OCI-LY3 (cell line): ENCODE data around the gene PAGE4.

ENCODE experiments used
- H2AFZ ChIP-seq: fragments of 200-600, 300-600 bp; shearing (Covaris generic); 2 replicates; pipeline ENCODE4 v1.6.0; 2014; ENCODE audit warnings: antibody characterized with exemption, low read depth, low read length
- H3K27ac ChIP-seq: fragments of 200-600, 300-600 bp; sonication (generic); 2 replicates; pipeline ENCODE4 v1.5.1; 2014; ENCODE audit warnings: mild to moderate bottlenecking, low read length, moderate library complexity, mixed read lengths
- H3K27me3 ChIP-seq: fragments of 200-600, 300-600 bp; sonication (generic); 2 replicates; pipeline ENCODE4 v1.6.1; 2014; ENCODE audit warnings: low read depth, low read length, mixed read lengths
- H3K36me3 ChIP-seq: fragments of 200-600, 300-600 bp; sonication (generic); replicated peaks from 2 replicates; pipeline ENCODE3; 2014; ENCODE audit warnings: low read depth, low read length, mixed read lengths
- H3K4me1 ChIP-seq: fragments of 300-600, 200-600 bp; sonication (generic); 2 replicates; pipeline ENCODE4 v1.6.1; 2014; ENCODE audit warnings: low read length, mixed read lengths
- H3K4me2 ChIP-seq: fragments of 200-600, 300-600 bp; sonication (generic); 2 replicates; pipeline ENCODE4 v1.6.1; 2014; ENCODE audit warnings: low read length, mixed read lengths
- H3K4me3 ChIP-seq: fragments of 300-600, 200-600 bp; sonication (generic); 2 replicates; pipeline ENCODE4 v1.5.1; 2014; ENCODE audit warnings: antibody characterized with exemption, mild to moderate bottlenecking, low read length, moderate library complexity
- H3K79me2 ChIP-seq: fragments of 300-600, 200-600 bp; shearing (Covaris generic); 2 replicates; pipeline ENCODE4 v1.6.1; 2014; ENCODE audit warnings: mild to moderate bottlenecking, low read length, mixed read lengths
- H3K9ac ChIP-seq: fragments of 300-600, 200-600 bp; shearing (Covaris generic); 2 replicates; pipeline ENCODE4 v1.6.0; 2014; ENCODE audit warnings: mild to moderate bottlenecking, low read length, moderate library complexity
- H3K9me3 ChIP-seq: fragments of 200-600, 300-600 bp; shearing (Covaris generic); 2 replicates; pipeline ENCODE4 v1.6.1; 2014; ENCODE audit warnings: low read length, mixed read lengths; ENCODE audit not compliant: insufficient read depth
- H4K20me1 ChIP-seq: fragments of 200-600, 300-600 bp; sonication (generic); 2 replicates; pipeline ENCODE4 v1.6.1; 2016; ENCODE audit warnings: low read length, mixed read lengths; ENCODE audit not compliant: insufficient read depth
- EZH2phosphoT487 ChIP-seq: fragments of 200-600 bp; shearing (Covaris generic); IDR thresholded peaks from 2 replicates; pipeline ENCODE4 v1.6.1; 2018; ENCODE audit warnings: antibody characterized with exemption, mixed run types, low read depth
- TF ChIP-seq, protein P1 (sequence below): fragments of 200-600, 300-600 bp; sonication (generic); IDR thresholded peaks from 2 replicates; pipeline ENCODE4 v1.5.1; 2014; ENCODE audit warnings: antibody characterized with exemption, low read length, low read depth

The PAGE4 gene

DNA sequence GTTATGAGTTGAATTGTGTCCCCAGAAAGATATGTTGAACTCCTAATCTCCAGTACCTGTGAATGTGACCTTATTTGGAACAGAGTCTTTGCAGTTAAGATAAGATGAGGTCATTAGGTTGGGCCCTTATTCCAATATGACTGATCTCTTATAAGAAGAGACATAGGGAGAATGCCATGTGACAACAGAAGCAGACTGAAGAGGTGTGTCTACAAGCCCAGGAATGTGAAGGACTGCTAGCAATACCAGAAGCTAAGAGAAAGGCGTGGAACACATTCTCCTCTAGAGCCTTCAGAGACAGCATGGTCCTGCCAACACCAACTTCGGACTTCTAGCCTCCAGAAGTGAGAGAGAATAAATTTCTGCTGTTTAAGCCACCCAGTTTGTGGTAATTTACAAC lies 27.7 kb downstream of the PAGE4 start:
- H3K27me3 ChIP-seq: no peaks in the 10 kb centered on the region
- no peaks in the 10 kb centered on the region for H4K20me1 ChIP-seq
- H3K27ac ChIP-seq: no peak overlapping the region
- no peaks in the 10 kb centered on the region for H3K36me3 ChIP-seq
- H2AFZ ChIP-seq: no peak overlapping the region
- no peaks in the 10 kb centered on the region for H3K4me1 ChIP-seq
- H3K4me3 ChIP-seq: no peak overlapping the region
- H3K79me2 ChIP-seq: no peaks in the 10 kb centered on the region
- H3K9me3 ChIP-seq: no peaks in the 10 kb centered on the region
- H3K9ac ChIP-seq: no peak overlapping the region
- TF ChIP-seq, protein P1, sequence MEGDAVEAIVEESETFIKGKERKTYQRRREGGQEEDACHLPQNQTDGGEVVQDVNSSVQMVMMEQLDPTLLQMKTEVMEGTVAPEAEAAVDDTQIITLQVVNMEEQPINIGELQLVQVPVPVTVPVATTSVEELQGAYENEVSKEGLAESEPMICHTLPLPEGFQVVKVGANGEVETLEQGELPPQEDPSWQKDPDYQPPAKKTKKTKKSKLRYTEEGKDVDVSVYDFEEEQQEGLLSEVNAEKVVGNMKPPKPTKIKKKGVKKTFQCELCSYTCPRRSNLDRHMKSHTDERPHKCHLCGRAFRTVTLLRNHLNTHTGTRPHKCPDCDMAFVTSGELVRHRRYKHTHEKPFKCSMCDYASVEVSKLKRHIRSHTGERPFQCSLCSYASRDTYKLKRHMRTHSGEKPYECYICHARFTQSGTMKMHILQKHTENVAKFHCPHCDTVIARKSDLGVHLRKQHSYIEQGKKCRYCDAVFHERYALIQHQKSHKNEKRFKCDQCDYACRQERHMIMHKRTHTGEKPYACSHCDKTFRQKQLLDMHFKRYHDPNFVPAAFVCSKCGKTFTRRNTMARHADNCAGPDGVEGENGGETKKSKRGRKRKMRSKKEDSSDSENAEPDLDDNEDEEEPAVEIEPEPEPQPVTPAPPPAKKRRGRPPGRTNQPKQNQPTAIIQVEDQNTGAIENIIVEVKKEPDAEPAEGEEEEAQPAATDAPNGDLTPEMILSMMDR: no peak
- TF ChIP-seq EZH2phosphoT487: no peak
- no peak overlapping the region for H3K4me2 ChIP-seq

DNA sequence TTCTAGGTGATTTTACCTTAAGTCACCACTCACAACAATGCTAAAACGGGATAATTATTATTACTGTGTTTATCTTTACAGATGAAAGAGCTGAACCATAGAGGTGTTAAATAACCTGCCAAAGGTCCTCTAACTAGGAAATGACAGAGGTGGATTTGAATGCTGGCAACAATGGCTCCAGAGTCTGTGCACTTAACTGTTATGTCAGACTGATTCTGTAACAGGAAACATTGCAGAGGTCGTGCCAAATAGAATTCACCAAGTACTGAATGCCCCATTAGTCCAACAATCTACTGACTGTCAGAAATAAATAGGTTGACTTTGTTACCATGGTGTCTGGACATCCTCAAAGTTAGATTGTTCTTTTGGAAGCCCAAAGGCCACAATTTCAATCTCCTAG lies 29.2 kb downstream of the PAGE4 start:
- H3K9ac ChIP-seq: no peak overlapping the region
- H4K20me1 ChIP-seq: no peaks in the 10 kb centered on the region
- H3K4me1 ChIP-seq: no peaks in the 10 kb centered on the region
- H3K27ac ChIP-seq: no peak overlapping the region
- no peaks in the 10 kb centered on the region for H3K9me3 ChIP-seq
- TF ChIP-seq EZH2phosphoT487: no peak
- TF ChIP-seq, protein P1: no peak
- H3K36me3 ChIP-seq: no peaks in the 10 kb centered on the region
- no peak overlapping the region for H2AFZ ChIP-seq
- no peak overlapping the region for H3K4me2 ChIP-seq
- H3K79me2 ChIP-seq: no peaks in the 10 kb centered on the region
- H3K4me3 ChIP-seq: no peak overlapping the region
- no peaks in the 10 kb centered on the region for H3K27me3 ChIP-seq

DNA sequence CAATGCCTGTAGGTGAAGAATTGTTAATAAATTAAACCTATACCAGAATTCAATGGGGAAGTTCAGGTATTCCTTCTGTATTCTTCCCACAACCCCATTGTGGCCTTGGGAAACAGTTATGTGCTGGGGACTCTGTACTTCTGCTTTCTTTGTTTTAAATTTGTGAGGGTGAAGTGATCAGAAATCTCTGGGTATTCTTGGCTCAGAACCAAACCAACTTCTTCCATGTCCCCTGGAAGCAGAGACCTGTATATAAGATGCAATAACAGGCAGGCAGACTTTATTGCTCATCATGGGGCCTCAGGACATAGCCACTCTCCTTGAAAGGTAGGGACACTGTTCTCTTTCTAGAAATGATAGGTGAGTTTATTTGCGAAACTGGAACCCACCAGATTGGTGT lies 30.4 kb downstream of the PAGE4 start:
- Histone ChIP-seq H3K36me3 (no peaks in the 10 kb centered on the region), H3K27me3 (no peaks in the 10 kb centered on the region), H4K20me1 (no peaks in the 10 kb centered on the region)

DNA sequence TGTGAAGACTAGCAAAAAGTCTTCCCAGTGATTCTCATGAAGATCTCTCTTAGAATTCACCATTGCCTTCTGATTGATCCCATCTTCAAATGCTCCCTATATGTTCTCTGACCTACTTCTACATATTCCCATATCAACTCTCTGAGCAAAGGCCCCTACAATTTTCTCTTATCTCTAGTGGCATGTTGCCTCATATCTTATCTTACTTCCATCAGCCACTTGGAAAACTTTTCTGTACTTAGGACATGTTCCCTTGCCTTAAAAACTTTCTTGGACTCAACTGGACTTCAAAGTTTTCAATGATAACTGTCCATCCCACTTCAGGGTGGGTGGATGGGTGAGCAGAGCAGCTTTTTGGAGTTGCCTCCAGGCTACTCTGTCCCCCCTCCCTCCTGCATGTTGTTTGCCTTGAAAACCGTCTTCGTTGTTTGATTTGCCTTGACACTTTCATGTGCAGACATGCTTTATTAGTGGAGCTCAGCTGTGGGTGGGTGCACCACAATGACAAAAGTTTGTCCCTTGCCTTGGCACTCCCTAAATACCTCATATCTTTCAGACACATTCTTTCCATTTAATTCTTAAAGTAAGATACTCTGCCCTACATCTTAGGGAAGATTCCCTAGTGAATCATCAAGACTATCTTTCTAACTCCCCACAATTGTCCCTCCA lies 31.9 kb downstream of the PAGE4 start:
- no peak overlapping the region for H3K4me3 ChIP-seq
- no peaks in the 10 kb centered on the region for H3K27me3 ChIP-seq
- H3K4me1 ChIP-seq: no peaks in the 10 kb centered on the region
- TF ChIP-seq, protein P1: no peak
- TF ChIP-seq EZH2phosphoT487: no peak
- H4K20me1 ChIP-seq: no peaks in the 10 kb centered on the region
- H3K79me2 ChIP-seq: no peaks in the 10 kb centered on the region
- no peak overlapping the region for H2AFZ ChIP-seq
- H3K9ac ChIP-seq: no peak overlapping the region
- H3K4me2 ChIP-seq: no peak overlapping the region
- H3K27ac ChIP-seq: no peak overlapping the region
- H3K36me3 ChIP-seq: no peaks in the 10 kb centered on the region
- H3K9me3 ChIP-seq: no peaks in the 10 kb centered on the region

More for the DNA sequence above, 30.4 kb downstream of the PAGE4 start:
- TF ChIP-seq EZH2phosphoT487: no peak
- TF ChIP-seq, protein P1: no peak
- Histone ChIP-seq H3K4me2 (no peak overlapping the region), H3K79me2 (no peaks in the 10 kb centered on the region), H3K4me1 (no peaks in the 10 kb centered on the region), H3K27ac (no peak overlapping the region), H3K9me3 (no peaks in the 10 kb centered on the region), H3K4me3 (no peak overlapping the region), H3K9ac (no peak overlapping the region), H2AFZ (no peak overlapping the region)
